Smooth muscle cell (in vitro differentiated cells): ENCODE results near the gene CDH23. TPM values are rescaled to one million over a fixed set of nuclear protein-coding genes. Genes with fewer than 3 reads are reported as not detected.
A peak's percentile ranks its signal among the peaks of the same experiment; 100 is the strongest.

Source experiments
- DNase-seq: peaks from one replicate; lab custom pipeline; 2025; ENCODE audit not compliant: unreplicated experiment; lab: John Stamatoyannopoulos, UW
- H2AFZ ChIP-seq: fragments of 200-600 bp; sonication (generic); 2 replicates; pipeline ENCODE4 v1.6.0; 2016; ENCODE audit warnings: antibody characterized with exemption, low read depth, mild to moderate bottlenecking
- H3F3A ChIP-seq: fragments of 200-600 bp; sonication (generic); 2 replicates; pipeline ENCODE4 v1.6.0; 2017; ENCODE audit warnings: antibody characterized with exemption, low read depth
- H3K27ac ChIP-seq: fragments of 200-600 bp; sonication (generic); 2 replicates; pipeline ENCODE4 v1.5.1; 2016; ENCODE audit warnings: low read depth, mild to moderate bottlenecking
- H3K27me3 ChIP-seq: fragments of 200-600 bp; sonication (generic); 2 replicates; pipeline ENCODE4 v1.6.1; 2016; ENCODE audit warnings: low read depth, mild to moderate bottlenecking
- H3K36me3 ChIP-seq: fragments of 200-600 bp; sonication (generic); 2 replicates; pipeline ENCODE4 v1.5.1; 2016; ENCODE audit warnings: low read depth
- H3K4me1 ChIP-seq: fragments of 200-600 bp; sonication (generic); 2 replicates; pipeline ENCODE4 v1.5.1; 2016; ENCODE audit warnings: low read depth
- H3K4me2 ChIP-seq: fragments of 200-600 bp; sonication (generic); 2 replicates; pipeline ENCODE4 v1.6.0; 2016; ENCODE audit warnings: mild to moderate bottlenecking
- H3K4me3 ChIP-seq: fragments of 200-600 bp; sonication (generic); 2 replicates; pipeline ENCODE4 v1.5.1; 2016; ENCODE audit warnings: mild to moderate bottlenecking
- H3K79me2 ChIP-seq: fragments of 200-600 bp; sonication (generic); 2 replicates; pipeline ENCODE4 v1.6.0; 2016; ENCODE audit warnings: low read depth, mild to moderate bottlenecking
- H3K9ac ChIP-seq: fragments of 200-600 bp; sonication (generic); 2 replicates; pipeline ENCODE4 v1.6.0; 2016; ENCODE audit warnings: low read depth
- H3K9me3 ChIP-seq: fragments of 200-600 bp; sonication (generic); replicated peaks from 2 replicates; pipeline ENCODE4 v1.5.1; 2016; ENCODE audit warnings: low read depth
- H4K20me1 ChIP-seq: fragments of 200-600 bp; sonication (generic); 2 replicates; pipeline ENCODE4 v1.6.0; 2016; ENCODE audit warnings: low read depth
- WGBS: methylation state at CpG from one replicate; pipeline ENCODE4 v1.1.7; 2016; ENCODE audit warnings: low lambda C conversion rate; 5-methylcytosine and 5-hydroxymethylcytosine counted together
- polyA plus RNA-seq: library from polyadenylated mRNA; unstranded; fragments of >200 nt; fragmentation: Nextera tagmentation; extraction: Ambion mirVana; gene quantifications from 2 replicates; pipeline ENCODE4 v1.2.1, GENCODE V29; 2016
- total RNA-seq: library from RNA; depleted of rRNA; stranded (reverse); fragments of >200 nt; gene quantifications from 2 replicates; pipeline ENCODE4 v1.2.3, GENCODE V29; 2014
- TF ChIP-seq, protein P1 (sequence below): fragments of 200-600 bp; sonication (generic); IDR thresholded peaks from 2 replicates; pipeline ENCODE4 v1.5.1; 2017; ENCODE audit warnings: borderline replicate concordance, mild to moderate bottlenecking, antibody characterized with exemption; ENCODE audit not compliant: insufficient read depth, poor library complexity, severe bottlenecking

The CDH23 gene
- total and polyA plus RNA-seq, 2 experiments from 2014 or later = 0.99 to 2.5 TPM

DNA sequence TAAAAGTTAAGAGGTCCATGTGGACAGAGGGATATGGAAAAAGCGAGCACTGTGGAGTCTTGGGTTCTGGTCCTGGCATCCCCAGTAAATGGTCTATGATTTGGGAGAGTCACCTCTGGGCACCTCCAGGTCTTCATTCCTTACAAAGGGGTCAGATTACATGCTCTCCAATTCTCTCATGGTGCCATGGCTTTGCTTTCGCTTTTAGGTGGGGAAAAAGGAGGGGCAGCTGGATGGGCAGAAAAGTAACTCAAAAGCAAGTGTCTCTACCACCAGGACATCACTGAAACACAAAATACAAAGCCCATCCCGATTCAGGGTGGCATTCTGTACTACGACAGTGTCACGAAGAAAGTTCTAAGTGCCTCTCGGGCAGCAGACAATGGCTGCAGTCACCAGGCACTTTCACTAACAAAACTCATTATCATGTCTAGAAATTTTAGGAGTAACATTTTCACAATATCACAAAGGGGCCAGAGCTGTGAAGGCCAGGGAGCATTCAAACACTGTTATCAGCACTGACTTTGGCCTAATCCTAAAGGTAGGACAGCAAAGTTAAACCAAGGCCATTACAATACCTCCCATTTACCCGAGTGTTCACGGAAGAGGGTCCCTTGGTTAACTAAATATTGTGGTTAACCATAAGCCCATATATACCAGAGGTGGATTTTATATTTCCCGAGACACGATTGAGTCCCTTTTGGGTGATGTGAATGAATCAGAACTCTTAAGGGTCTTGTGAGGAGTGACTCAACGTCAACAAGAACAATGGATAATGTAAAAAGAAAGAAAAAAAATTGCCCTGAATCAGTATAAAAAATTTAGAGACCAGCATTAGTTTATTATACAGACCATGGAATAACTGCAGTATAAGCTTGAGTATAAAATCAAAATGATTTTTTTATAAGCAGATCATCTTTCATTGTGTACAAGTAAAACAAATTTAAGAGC lies 451.9 kb downstream of the CDH23 start:
- no peak for DNase-seq
- Histone ChIP-seq H2AFZ (no peak overlapping the region), H3K27ac (peak overlapping the region; percentile 30), H3K9ac (no peak overlapping the region), H3K4me2 (peak overlapping the region; percentile 98), H3K4me3 (peak overlapping the region; percentile 87), H3K36me3 (no peaks in the 10 kb centered on the region), H3K27me3 (no peaks in the 10 kb centered on the region), H3K79me2 (peaks cover 73% of the 10 kb centered on the region), H4K20me1 (peaks cover 66% of the 10 kb centered on the region), H3K9me3 (no peaks in the 10 kb centered on the region), H3F3A (no peaks in the 10 kb centered on the region), H3K4me1 (peaks cover 24% of the 10 kb centered on the region)
- TF ChIP-seq, protein P1, sequence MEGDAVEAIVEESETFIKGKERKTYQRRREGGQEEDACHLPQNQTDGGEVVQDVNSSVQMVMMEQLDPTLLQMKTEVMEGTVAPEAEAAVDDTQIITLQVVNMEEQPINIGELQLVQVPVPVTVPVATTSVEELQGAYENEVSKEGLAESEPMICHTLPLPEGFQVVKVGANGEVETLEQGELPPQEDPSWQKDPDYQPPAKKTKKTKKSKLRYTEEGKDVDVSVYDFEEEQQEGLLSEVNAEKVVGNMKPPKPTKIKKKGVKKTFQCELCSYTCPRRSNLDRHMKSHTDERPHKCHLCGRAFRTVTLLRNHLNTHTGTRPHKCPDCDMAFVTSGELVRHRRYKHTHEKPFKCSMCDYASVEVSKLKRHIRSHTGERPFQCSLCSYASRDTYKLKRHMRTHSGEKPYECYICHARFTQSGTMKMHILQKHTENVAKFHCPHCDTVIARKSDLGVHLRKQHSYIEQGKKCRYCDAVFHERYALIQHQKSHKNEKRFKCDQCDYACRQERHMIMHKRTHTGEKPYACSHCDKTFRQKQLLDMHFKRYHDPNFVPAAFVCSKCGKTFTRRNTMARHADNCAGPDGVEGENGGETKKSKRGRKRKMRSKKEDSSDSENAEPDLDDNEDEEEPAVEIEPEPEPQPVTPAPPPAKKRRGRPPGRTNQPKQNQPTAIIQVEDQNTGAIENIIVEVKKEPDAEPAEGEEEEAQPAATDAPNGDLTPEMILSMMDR = no peak
- WGBS = 79% methylated on average over 11 of the region's 11 CpGs

GRCh38 chr10:71849461-71849908 lies 452.8 kb downstream of the CDH23 start:
- TF ChIP-seq, protein P1 = no peak
- no peaks in the 10 kb centered on the region for H3K9me3 ChIP-seq
- peaks cover 24% of the 10 kb centered on the region for H3K4me1 ChIP-seq
- H3K79me2 ChIP-seq = peaks cover 64% of the 10 kb centered on the region
- no peak overlapping the region for H3K27ac ChIP-seq
- no peak for DNase-seq
- peak overlapping the region; percentile 98 for H3K4me2 ChIP-seq
- WGBS = 97% methylated on average over 17 of the region's 17 CpGs
- H2AFZ ChIP-seq = no peak overlapping the region
- no peaks in the 10 kb centered on the region for H3K36me3 ChIP-seq
- H4K20me1 ChIP-seq = peaks cover 57% of the 10 kb centered on the region
- no peaks in the 10 kb centered on the region for H3K27me3 ChIP-seq
- H3K4me3 ChIP-seq = peak overlapping the region; percentile 87
- H3F3A ChIP-seq = no peaks in the 10 kb centered on the region
- no peak overlapping the region for H3K9ac ChIP-seq

DNA sequence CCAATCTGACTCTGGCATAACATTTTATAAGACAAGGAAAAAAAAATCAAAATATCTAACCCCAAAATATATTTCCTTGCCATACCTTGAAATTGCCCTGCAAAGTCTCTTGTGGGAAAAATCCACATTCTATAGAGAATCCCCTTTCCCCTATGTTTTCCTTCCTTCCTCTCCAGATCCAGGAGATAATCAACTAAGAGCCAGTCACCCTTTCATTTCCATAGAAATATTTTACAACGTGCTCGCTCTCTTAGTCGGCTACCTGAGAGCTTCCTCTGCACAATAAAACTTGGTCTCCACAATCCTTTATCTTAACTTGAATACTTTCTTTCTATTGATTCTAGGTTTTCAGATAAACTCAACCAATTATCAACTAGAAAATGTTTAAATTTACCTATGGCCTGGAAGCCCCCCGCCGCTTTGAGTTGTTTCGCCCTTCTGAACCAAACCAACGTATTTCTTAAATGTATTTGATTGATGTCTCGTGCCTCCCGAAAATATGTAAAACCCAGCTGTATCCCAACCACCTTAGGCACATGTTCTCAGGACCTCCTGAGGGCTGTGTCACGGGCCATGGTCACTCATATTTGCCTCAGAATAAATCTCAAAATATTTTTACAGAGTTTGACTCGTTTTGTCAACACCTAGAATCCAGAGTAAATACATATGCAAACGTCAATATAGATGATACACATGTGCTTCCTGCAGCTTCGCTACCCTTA lies 453.5 kb downstream of the CDH23 start:
- Histone ChIP-seq H3K27me3 (no peaks in the 10 kb centered on the region), H3F3A (no peaks in the 10 kb centered on the region), H3K9me3 (no peaks in the 10 kb centered on the region), H4K20me1 (peaks cover 50% of the 10 kb centered on the region), H3K4me2 (peak overlapping the region; percentile 98), H2AFZ (no peak overlapping the region), H3K36me3 (no peaks in the 10 kb centered on the region), H3K9ac (peak overlapping the region; percentile 99), H3K27ac (peak overlapping the region; percentile 95), H3K4me1 (peaks cover 24% of the 10 kb centered on the region), H3K79me2 (peaks cover 57% of the 10 kb centered on the region), H3K4me3 (peak overlapping the region; percentile 87)
- 6% methylated on average over 13 of the region's 13 CpGs for WGBS
- TF ChIP-seq, protein P1 = no peak
- no peak for DNase-seq
